Epidermal melanocyte (primary cell): ENCODE measurements around the gene CXXC4.

Experiments
- DNase-seq: peaks from one replicate; pipeline ENCODE4 v3.0.0; 2011; ENCODE audit warnings: low spot score; ENCODE audit not compliant: insufficient read length

Gene CXXC4

DNA sequence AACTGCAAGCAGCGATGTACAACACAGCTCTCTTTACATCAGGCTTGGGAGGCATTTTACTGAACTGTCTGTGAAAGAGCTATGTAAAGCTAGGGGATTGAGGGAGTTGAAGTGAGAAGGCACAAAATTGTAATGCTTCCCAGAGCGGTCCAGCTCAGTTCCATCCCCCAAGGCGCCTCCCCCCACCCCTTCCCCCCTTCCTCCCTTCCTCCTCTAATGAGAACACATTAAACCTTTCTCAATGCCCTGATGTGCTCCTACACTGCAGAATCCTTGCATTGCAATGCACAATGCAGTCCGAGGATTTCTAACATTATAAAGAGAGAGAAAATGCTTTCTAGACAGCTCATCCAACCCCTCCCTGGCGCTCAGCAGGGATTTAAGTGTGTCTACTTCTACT, 73.9 kb downstream of the CXXC4 start:
- DNase-seq: no peak
